EL (cell line): ENCODE measurements around the gene ZNF229.
"Not testable (repeated sequence)": the region's sequence is repeated elsewhere in the genome, so short reads cannot be mapped to it uniquely, and the experiment has no call there.

ENCODE experiments used
- DNase-seq: peaks from one replicate; pipeline ENCODE4 v3.0.0-alpha.2; 2016

Gene ZNF229

GRCh38 chr19:44447916-44448674 lies at the start of gene ZNF229:
ZNF229 (minus strand) TSS chr19:44448472; CDS start chr19:44442847, 5,625 bp downstream.
- DNase-seq = peak; percentile 95

- DNase-seq = no peak
These were observed 48.4 kb upstream of the ZNF229 start for GRCh38 chr19:44496711-44497110.

GRCh38 chr19:44476559-44477408 lies 28.5 kb upstream of the ZNF229 start:
- DNase-seq = peak; percentile 10

GRCh38 chr19:44468730-44469129 lies 20.5 kb upstream of the ZNF229 start:
- DNase-seq = not testable (repeated sequence)

GRCh38 chr19:44462600-44463286 lies 14.5 kb upstream of the ZNF229 start:
- not testable (repeated sequence) for DNase-seq

GRCh38 chr19:44456016-44456415 lies 7.7 kb upstream of the ZNF229 start:
- not testable (repeated sequence) for DNase-seq

- no peak for DNase-seq
These were observed 6.8 kb upstream of the ZNF229 start for GRCh38 chr19:44455100-44455499.

GRCh38 chr19:44452367-44452766 lies 4.1 kb upstream of the ZNF229 start:
- DNase-seq = no peak

- DNase-seq = no peak
These were observed 3.4 kb upstream of the ZNF229 start for GRCh38 chr19:44451687-44452086.

GRCh38 chr19:44438441-44438840 lies 9.8 kb downstream of the ZNF229 start:
- no peak for DNase-seq

GRCh38 chr19:44435441-44435840 lies 12.8 kb downstream of the ZNF229 start:
- no peak for DNase-seq

- peak; percentile 30 for DNase-seq
These were observed 17.3 kb downstream of the ZNF229 start for GRCh38 chr19:44430956-44431355.

GRCh38 chr19:44415553-44415952 lies 32.7 kb downstream of the ZNF229 start:
- DNase-seq = not testable (repeated sequence)

GRCh38 chr19:44401139-44402115 lies 46.8 kb downstream of the ZNF229 start, which contains the start of gene ZNF285:
ZNF285 (minus strand) TSS chr19:44401608; CDS start chr19:44397213, 4,395 bp downstream.
- peak; percentile 98 for DNase-seq

GRCh38 chr19:44389268-44389667 lies 59.0 kb downstream of the ZNF229 start:
- peak; percentile 26 for DNase-seq
